Adrenal gland (tissue), 12 donors: ENCODE data around the gene CAMK2N2. TPM values are rescaled to one million over a fixed set of nuclear protein-coding genes. Genes with fewer than 3 reads are reported as not detected.
A peak's percentile ranks its signal among the peaks of the same experiment; 100 is the strongest.

Source experiments
- DNase-seq, 7 donors: peaks; one replicate each; pipeline ENCODE4 v3.0.0-alpha.2; 2019 to 2020
- H3K27ac ChIP-seq, 5 donors: fragments of 200-600 bp; sonication (generic) in 4 of 5; 1 replicate in 3 of 5; 2 replicates in 2 of 5; pipeline versions ENCODE4 v1.5.1 to v1.8.0; 2016 to 2020; ENCODE audit warnings: mild to moderate bottlenecking in 1 of 5
- H3K27me3 ChIP-seq: fragments of 200-600 bp; 2 replicates; pipeline ENCODE4 v1.8.0; 2021
- H3K36me3 ChIP-seq, 2 donors: fragments of 200-600 bp; replicated peaks in 1 of 2; 1 replicate in 1 of 2; 2 replicates in 1 of 2; pipeline versions ENCODE4 v1.5.1 to v1.8.0; 2018 to 2022
- H3K4me1 ChIP-seq, 2 donors: fragments of 200-600 bp; replicated peaks in 1 of 2; 1 replicate in 1 of 2; 2 replicates in 1 of 2; pipeline versions ENCODE4 v1.5.1 to v1.8.0; 2018 to 2021
- H3K4me3 ChIP-seq, 4 donors: fragments of 200-600 bp; sonication (generic) in 3 of 4; one replicate each; pipeline ENCODE4 v1.5.1; 2016 to 2018
- H3K9me3 ChIP-seq, 3 donors: fragments of 200-600 bp; sonication (generic) in 1 of 3; replicated peaks in 1 of 3; 1 replicate in 2 of 3; 2 replicates in 1 of 3; pipeline versions ENCODE4 v1.5.1 to v1.8.0; 2016 to 2021
- POLR2A ChIP-seq, 2 donors: fragments of 450-650 bp; IDR thresholded peaks; one replicate each; pipeline ENCODE4 v1.6.1; 2017; ENCODE audit warnings: antibody characterized with exemption in 2 of 2, mild to moderate bottlenecking in 2 of 2, moderate library complexity in 1 of 2
- WGBS, 4 donors: extraction: QIAGEN DNeasy Blood & Tissue Kit in 2 of 4; methylation state at CpG; one replicate each; pipeline versions ENCODE4 v1.1.5 to v1.1.7; 2013 to 2017; 5-methylcytosine and 5-hydroxymethylcytosine counted together
- intact Hi-C, 2 donors: fragments of 100-400 bp; cut with DNase I; formaldehyde crosslinking; loops; one replicate each; pipeline versions ENCODE4 v1.14.1 to v1.15.0; 2022 to 2023
- polyA plus RNA-seq, 3 donors: library from polyadenylated mRNA; stranded (reverse); fragments of 200-250 nt in 2 of 3; fragments of 350-450 nt in 1 of 3; fragmentation: Illumina TruSeq in 1 of 3; extraction: RNeasy Lipid Tissue Mini Kit (QIAGEN cat#74804) in 1 of 3; gene quantifications; one replicate each; pipeline ENCODE4 v1.2.3, GENCODE V29; 2013 to 2014
- total RNA-seq, 9 donors: library from RNA; depleted of rRNA in 4 of 9; stranded (reverse); fragments of >200 nt in 4 of 9; fragments of 120-200 nt in 1 of 9; fragmentation: NEBNext Ultra II Directional in 1 of 9; extraction: Animal tissue kit (Norgen Biotek cat#: 25700) in 1 of 9; gene quantifications; one replicate each; pipeline versions ENCODE4 v1.1.0 to v1.2.4, GENCODE V29; 2013 to 2023
- TF ChIP-seq, protein P1 (sequence below), 6 experiments: fragments of 450-650 bp in 4 of 6; fragments of 200-600 bp in 2 of 6; sonication (generic) in 1 of 6; IDR thresholded peaks; 1 replicate in 5 of 6; 2 replicates in 1 of 6; pipeline versions ENCODE4 v1.5.1 to v1.8.0; 2016 to 2021; ENCODE audit warnings: antibody characterized with exemption in 6 of 6, mild to moderate bottlenecking in 2 of 6, moderate library complexity in 1 of 6
- donor health status: healthy with polysubstance abuse.
- donor health status: Bipolar disorder and iron deficiency.
- donor health status: DM: yes; HTN: yes; CAD: no.
- donor health status: DM: no; HTN: no; CAD: no.
- donor health status: DM: no; HTN: no; CAD: no.
- donor health status: DM: yes; HTN: yes; CAD: no.

The CAMK2N2 gene
- total and polyA plus RNA-seq, 12 donors, result 0.47 to 39.3 (median 7.2) TPM; not detected in 2

DNA sequence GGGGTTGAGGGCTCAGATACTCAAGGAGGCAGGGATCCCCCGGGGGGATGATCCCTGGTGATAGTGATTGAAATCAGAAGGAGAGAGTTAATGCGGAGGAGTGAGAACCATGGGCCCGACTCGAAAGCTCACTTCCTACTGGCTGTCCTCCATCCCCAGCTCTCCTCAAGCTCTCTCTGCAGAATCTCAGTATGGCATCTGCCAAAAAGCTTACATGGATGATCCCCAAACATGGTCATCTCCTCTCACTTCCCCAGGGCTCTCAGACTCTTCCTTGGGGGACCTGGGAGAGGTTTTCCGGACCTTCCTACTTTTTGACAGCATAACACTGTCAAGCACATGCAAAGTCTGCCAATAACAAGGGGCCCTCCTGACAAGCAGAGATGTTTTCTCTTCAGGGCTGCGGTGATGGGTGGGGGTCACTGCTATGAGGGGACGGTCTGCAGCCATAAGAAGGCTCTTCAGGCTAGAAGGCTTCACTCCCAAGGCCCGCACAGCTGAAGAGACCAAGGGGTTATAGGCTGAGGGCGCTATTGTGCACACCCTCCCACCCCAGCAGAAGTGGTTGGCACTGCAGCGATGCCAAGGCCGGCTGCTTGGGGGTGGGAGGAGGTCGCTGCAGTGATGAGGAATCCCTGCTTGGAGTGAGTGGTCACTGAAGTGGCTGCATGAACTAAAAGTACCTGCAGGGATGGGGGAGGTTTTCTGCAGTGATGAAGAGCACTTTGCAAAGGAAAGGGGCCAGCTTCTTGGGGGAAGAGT lies 32.8 kb downstream of the CAMK2N2 start:
- Histone ChIP-seq H3K4me3 (peak overlapping the region in 1 of 4 donors; percentile 80), H3K9me3 (no peaks in the 10 kb centered on the region), H3K27me3 (peaks cover 11% of the 10 kb centered on the region), H3K36me3 (no peaks in the 10 kb centered on the region), H3K27ac (peak overlapping the region in 1 of 5 donors; percentile 30), H3K4me1 (peaks cover 15 to 38% of the 10 kb centered on the region in 2 donors)
- TF ChIP-seq POLR2A (IDR thresholded peaks at IDR 0.05), result no peak
- TF ChIP-seq, protein P1, sequence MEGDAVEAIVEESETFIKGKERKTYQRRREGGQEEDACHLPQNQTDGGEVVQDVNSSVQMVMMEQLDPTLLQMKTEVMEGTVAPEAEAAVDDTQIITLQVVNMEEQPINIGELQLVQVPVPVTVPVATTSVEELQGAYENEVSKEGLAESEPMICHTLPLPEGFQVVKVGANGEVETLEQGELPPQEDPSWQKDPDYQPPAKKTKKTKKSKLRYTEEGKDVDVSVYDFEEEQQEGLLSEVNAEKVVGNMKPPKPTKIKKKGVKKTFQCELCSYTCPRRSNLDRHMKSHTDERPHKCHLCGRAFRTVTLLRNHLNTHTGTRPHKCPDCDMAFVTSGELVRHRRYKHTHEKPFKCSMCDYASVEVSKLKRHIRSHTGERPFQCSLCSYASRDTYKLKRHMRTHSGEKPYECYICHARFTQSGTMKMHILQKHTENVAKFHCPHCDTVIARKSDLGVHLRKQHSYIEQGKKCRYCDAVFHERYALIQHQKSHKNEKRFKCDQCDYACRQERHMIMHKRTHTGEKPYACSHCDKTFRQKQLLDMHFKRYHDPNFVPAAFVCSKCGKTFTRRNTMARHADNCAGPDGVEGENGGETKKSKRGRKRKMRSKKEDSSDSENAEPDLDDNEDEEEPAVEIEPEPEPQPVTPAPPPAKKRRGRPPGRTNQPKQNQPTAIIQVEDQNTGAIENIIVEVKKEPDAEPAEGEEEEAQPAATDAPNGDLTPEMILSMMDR (IDR thresholded peaks at IDR 0.05), result no peak
- 42 to 54% (median 52%) methylated on average over 6 to 12 of the region's 12 CpGs for WGBS, 4 donors
- intact Hi-C loops, result no loop called here
- no peak for DNase-seq

DNA sequence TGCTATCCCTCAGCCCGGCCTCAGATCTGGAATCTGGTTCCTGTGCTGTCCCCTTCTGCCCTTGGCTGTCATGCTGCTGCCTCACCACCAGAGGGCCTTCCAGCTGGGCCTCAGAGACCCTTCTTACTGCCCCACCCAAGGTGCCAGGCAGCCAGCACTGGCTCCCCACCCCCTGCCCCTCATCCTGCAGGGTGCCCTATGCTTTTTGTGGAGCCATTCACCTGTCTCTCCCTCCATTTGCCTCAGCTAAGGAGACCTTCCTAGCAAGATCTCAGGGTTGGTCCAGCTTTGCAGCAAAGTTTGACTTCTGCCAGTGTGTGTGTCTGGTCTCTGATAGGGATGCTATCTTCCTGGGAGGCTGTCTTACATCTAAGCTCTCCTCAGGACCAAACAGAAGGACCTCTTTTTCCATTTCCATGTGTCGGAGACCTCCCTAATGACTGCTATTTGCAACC lies 33.8 kb downstream of the CAMK2N2 start:
- TF ChIP-seq POLR2A (IDR thresholded peaks at IDR 0.05), result no peak
- TF ChIP-seq, protein P1 (IDR thresholded peaks at IDR 0.05), result peak; percentile 59 to 78 (median 66)
- Histone ChIP-seq H3K4me3 (no peak overlapping the region), H3K36me3 (no peaks in the 10 kb centered on the region), H3K27me3 (peaks cover 11% of the 10 kb centered on the region), H3K27ac (no peak overlapping the region), H3K9me3 (no peaks in the 10 kb centered on the region), H3K4me1 (peaks cover 15 to 30% of the 10 kb centered on the region in 2 donors)
- 38 to 93% (median 66%) methylated on average over 1 to 2 of the region's 2 CpGs for WGBS, 4 donors
- intact Hi-C loops, result no loop called here
- peak in 2 of 7 donors; percentile 40 to 49 for DNase-seq

DNA sequence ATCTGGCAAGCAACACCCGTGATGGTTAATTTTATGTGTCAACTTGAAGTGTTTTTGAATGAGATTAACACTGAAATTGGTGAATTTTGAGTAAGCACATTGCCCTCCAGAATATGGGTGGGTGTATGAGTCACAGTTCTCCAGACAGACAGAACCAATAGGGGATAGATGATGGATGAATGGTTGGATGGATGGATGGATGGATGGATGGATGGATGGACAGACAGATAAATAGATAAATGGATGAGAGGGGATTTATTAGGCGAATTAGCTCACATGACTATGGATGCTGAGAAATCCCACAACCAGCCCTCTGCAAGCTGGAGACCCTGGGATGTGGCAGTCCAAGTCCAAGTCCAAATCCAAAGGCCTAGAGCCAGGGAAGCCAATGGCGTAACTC lies 37.4 kb downstream of the CAMK2N2 start:
- TF ChIP-seq POLR2A (IDR thresholded peaks at IDR 0.05), result no peak
- TF ChIP-seq, protein P1 (IDR thresholded peaks at IDR 0.05), result no peak
- no peaks in the 10 kb centered on the region for H3K27me3 ChIP-seq
- no peak overlapping the region for H3K27ac ChIP-seq
- H3K9me3 ChIP-seq, result no peaks in the 10 kb centered on the region
- 85 to 89% (median 85%) methylated on average over 3 of the region's 3 CpGs for WGBS, 4 donors
- no peaks in the 10 kb centered on the region for H3K4me1 ChIP-seq
- H3K36me3 ChIP-seq, result no peaks in the 10 kb centered on the region
- no peak for DNase-seq
- H3K4me3 ChIP-seq, result no peak overlapping the region
- intact Hi-C loops, result no loop called here

DNA sequence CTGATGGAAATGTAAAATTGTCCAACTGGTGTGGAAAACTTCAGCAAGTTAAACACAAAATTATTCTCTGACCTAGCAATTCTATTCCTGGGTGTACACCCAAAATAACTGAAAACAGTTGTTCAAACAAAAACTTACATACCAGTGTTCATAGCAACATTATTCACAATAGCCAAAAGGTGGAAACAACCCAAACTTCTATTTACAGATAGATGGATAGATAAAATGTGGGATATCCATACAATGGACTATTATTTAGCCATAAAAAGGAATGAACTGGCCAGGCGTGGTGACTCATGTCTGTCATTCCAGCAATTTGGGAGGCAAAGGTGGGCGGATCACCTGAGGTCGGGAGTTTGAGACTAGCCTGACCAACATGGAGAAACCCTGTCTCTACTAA lies 38.8 kb downstream of the CAMK2N2 start:
- TF ChIP-seq, protein P1 (IDR thresholded peaks at IDR 0.05), result no peak
- no peak for TF ChIP-seq POLR2A (IDR thresholded peaks at IDR 0.05)
- intact Hi-C loops, result no loop called here
- Histone ChIP-seq H3K27ac (no peak overlapping the region), H3K4me3 (no peak overlapping the region), H3K9me3 (no peaks in the 10 kb centered on the region), H3K36me3 (no peaks in the 10 kb centered on the region), H3K27me3 (no peaks in the 10 kb centered on the region), H3K4me1 (no peaks in the 10 kb centered on the region)
- DNase-seq, result no peak
- 86 to 93% (median 89%) methylated on average over 3 of the region's 3 CpGs for WGBS, 4 donors
